Epidermal melanocyte (primary cell): ENCODE results near the gene MPRIP.
A peak's percentile ranks its signal among the peaks of the same experiment; 100 is the strongest.
"Not testable (repeated sequence)": the region's sequence is repeated elsewhere in the genome, so short reads cannot be mapped to it uniquely, and the experiment has no call there.

Source experiments
- DNase-seq: peaks from one replicate; pipeline ENCODE4 v3.0.0; 2011; ENCODE audit warnings: low spot score; ENCODE audit not compliant: insufficient read length

The MPRIP gene

DNA sequence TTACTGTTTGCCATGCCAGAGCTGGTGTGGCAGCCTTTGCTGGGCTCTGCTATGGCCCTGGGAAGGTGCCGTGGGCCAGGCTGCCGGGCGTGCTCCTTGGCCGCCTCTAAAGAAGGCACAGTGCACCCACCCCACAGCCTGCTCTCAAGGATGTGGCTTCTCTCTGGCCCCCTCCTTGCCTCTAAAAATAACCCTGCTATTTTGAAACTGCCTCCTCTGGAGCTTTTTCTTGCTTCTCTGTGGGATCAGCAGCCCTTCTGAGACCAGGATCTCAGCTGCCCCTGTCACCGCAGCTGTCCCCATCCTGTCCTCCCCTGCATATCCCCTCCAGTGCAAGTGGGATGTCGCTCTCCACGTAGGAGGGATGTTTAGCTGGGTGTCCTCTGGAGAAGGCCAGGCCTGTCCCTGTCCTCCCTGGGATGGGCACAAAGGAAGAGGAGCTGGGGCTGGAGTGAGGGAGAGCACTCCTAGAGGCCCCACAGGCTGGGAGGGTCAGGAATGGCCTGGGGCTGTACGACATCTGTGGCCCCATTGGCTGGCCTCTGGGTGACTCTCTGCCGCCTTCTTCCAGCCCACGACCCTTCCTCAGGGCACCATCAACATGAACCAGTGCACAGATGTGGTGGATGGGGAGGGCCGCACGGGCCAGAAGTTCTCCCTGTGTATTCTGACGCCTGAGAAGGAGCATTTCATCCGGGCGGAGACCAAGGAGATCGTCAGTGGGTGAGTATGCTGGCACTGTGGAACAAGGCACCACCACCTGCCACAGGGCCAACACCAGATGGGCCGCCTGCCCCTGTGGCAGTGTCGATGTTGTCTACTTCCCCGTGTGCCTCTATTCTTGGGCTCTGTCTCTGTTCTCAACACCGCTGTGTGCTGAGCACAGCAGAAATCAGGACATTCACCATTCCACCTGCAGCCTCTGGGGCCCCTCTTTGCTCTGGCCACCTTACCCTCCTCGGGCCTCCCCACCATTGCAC, 84.2 kb downstream of the MPRIP start:
- no peak for DNase-seq

DNA sequence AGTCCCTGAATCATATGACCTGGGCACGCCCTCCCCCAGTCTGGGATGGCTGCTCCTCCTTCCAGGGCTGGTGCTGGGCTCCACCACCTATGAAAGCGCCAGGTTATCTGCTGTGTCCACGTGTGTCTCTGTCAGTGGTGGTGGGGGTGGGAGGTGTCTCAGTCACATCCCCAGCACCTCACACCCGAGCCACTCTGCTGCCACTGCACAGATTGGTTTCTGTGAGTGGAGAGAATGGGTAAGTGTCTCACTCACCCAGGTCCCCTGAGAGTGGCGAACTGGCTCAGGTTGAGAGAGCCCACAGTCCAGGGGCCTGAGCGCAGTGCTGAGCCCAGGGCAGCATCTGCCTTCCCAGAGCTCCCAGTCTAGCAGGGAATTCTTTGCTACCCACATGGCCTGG, 84.9 kb downstream of the MPRIP start:
- no peak for DNase-seq

DNA sequence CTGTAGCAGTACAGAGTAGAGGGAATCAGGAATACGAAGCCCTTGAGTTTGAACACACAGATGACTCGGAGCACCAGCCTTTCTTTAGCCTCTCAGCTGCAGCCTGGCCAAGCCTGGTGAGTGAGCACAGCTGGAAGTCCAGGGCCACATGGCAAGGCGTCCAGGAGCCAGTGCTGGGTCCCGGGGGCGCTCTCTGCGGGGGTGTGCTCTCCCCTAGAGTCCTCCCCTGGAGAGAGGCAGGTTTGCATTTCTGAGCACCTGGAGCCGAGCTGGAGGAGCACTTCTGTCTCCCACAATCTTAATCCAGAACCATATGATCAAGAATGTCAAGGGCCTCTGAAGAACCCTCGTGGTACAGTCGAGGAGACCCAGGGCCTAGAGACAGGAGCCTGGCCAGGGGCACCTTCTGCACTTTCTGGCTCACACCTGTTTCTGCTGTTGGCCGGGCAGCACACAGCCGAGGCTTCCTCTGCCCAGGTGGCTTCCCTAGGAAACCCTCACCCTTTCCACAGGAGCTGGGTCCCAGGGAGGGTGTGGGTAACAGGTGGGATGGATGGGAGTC, 85.6 kb downstream of the MPRIP start:
- DNase-seq: no peak

DNA sequence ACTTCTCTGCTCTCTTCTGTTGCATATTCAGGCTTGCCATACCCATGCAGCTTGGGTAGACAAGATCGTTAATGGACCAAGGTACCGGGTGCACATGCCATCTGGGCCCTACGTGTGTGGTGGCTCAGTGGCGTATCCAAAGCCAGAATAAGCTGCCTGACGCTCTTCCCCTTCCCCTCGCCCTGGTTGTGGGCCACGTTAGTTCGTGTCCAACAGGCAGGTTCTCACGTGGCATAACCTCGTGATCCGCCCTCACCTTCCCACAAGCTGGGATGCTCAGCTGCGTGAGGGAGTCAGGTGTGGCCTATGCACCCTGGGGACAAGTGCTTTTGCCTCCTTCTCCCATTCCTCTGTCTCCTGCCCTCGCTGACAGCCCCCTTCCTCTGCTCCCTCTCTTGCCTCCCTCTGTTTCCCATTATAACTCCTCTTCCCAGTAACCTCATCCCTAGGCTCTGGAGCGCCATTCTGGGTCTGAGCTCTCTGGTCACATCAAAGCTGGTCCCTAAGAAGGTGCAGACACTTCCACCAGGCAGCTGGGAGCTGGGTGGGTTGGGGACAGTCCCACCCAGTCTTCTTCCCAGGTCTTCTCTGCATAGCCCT, 86.3 kb downstream of the MPRIP start:
- no peak for DNase-seq

DNA sequence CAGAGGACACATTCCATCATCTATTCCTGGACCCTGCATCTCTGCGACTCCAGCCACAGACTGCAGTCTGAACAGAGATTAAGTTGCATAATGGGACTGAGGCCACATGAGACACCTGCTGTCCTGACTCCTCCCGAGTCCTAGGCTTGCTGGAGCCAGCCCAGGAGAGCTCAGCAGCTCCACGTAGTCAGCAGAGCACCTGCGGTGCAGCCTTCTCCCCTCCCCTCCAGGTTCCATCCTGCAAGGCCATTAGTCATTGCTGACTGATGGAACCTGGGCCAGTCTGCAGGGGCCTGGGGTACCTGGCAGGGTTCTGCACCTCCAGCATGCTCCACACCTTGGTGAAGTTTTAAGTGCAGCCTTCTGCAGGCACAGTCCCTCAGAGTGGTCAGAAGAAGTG, 87.2 kb downstream of the MPRIP start:
- DNase-seq: no peak

DNA sequence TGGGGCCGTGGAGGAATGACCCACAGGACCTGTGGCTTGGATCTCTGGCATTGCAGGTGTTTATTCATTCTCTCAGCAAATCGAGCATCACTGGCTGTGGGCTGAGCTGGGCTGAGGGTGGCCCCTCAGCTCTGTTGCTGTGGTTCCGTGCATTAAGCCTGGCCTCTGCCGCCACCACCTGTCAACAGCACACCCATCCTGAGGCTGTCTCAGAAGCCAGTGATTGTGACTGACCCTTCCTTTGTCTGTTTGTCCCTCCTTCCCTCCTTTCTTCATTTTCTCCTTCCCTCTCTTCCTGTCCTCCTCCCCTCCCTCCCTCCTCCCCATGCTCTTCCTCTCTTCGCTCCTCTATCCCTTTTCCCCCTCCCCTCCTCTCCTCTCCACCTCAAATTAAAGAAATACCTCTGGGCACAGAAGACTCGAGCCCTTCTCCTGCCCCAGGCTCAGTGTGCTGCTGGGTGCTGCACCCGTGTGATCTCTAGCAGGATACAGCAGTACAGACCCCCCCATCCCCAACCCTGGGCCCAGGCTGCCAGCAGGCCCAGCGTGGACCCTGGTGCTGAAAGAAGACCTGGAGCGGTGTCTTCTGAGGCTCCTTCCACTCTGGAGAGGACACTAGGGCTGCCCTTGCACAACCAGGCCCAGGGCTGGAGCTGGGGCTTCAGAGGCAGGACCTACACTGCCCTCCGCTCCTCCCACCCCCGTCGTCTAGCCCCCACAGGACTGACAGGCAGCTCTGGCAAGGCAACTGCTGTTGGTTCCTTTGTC, 88.0 kb downstream of the MPRIP start:
- DNase-seq: no peak

DNA sequence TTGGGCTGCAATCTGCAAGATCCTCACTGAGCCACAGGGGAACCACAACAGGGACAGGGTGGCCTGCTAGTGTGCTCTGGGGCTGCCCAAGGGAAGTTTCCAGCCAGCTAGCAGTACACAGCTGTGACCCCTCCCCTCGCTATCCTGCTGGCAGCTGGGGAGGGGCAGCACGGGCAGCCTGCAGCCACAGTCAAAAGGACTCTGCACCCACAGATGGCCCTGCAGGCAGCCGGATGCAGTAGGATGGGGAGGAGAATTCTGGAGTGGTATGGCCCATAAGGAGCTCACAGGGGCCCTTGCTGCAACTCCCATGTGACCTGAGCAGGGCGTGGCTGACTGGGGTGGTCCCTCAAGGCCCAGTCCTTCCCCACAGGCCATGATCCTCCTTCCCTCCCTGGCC, 89.6 kb downstream of the MPRIP start:
- DNase-seq: no peak

DNA sequence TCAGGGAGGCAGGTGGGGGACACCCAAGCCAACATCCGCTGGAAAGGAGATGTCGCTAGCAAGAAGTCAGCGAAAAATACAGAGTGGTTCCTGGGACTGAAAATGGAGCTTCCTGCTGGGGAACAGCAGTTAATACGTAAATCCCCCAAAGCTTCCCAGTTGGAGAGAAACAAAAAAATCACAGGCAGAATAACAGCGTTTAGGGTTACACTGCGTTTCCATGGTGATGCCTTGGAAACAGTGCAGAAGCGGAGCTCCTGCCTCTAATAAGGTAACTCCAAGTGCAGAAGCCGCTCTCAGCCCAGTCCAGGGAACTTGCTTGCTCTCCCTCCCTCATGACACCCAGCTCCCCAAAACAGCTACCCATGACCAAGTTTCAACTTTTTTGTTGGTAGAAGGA, 90.5 kb downstream of the MPRIP start:
- no peak for DNase-seq

DNA sequence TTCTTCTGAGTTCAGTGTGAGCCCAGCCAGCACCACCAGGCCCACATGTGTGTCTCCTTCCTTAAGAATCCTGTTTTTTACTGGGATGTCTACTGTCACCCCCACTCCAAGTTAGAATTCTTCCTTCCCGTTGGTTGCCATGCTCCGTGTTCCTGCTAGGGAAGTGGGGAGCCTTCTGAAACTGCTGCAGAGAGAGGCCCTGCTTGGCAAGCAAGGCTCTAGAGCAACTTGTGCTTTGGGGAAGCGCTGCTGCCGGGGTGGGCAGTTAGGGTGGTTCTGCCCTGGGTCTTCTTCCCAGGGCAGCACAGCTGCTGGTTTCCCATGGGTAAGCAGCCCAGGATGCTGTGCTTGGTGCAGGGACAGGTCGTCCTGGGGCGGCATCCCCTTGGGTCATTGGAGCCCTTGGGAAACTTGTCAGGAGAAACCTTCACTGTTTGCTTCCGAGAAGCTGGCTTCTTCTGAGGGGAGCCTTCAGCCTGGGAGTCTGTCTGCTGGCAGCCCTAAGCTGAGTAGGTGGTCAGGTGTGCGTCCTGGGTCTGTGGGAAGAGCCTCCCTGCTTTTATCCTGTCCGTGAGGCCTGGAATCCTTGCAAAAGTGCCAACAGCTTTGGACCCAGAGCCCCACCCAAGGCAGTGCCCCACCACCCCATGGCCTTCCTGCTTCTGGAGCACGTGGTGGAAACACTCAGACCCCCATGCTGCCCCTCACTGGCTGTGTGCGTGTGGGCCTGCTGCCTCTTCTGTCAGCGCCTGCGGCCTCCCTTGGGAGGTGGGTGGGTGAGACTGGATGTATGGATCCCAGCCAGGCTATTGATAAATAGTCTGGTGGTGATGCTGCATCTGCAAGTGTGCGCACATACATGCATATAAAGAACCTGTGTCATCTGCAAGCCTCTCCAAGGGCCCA, 92.0 kb downstream of the MPRIP start:
- DNase-seq: no peak

DNA sequence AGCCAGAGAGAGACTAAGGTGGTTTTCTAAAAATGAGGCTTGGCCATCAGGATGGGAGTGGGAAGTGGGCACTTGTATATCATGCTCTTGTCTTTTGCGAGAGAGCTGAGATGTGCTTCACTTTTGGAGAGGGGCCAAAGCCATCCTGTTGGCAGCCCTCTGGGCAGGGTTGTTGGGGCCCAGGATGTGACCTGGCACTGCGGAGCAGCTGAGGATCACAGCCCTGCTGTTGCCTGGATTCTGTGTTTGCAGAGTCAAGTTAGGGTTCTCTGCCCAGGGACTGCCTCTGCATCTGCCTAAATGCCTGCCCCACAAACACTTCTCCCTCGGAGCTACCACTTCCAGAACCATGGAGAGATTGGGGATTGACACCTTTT, 92.7 kb downstream of the MPRIP start:
- no peak for DNase-seq

DNA sequence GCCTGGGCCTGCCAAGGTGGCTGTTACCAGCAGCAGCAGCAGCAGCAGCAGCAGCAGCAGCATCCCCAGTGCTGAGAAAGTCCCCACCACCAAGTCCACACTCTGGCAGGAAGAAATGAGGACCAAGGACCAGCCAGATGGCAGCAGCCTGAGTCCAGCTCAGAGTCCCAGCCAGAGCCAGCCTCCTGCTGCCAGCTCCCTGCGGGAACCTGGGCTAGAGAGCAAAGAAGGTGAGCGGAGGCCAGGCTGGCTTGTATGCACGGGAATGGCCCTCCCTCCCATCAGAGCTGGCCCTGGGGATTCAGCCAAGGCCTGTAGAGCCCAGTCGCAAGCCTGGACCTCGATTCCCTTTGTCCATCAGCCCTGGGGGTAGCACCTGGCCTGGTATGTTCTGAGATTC, 94.0 kb downstream of the MPRIP start:
- DNase-seq: not testable (repeated sequence)

DNA sequence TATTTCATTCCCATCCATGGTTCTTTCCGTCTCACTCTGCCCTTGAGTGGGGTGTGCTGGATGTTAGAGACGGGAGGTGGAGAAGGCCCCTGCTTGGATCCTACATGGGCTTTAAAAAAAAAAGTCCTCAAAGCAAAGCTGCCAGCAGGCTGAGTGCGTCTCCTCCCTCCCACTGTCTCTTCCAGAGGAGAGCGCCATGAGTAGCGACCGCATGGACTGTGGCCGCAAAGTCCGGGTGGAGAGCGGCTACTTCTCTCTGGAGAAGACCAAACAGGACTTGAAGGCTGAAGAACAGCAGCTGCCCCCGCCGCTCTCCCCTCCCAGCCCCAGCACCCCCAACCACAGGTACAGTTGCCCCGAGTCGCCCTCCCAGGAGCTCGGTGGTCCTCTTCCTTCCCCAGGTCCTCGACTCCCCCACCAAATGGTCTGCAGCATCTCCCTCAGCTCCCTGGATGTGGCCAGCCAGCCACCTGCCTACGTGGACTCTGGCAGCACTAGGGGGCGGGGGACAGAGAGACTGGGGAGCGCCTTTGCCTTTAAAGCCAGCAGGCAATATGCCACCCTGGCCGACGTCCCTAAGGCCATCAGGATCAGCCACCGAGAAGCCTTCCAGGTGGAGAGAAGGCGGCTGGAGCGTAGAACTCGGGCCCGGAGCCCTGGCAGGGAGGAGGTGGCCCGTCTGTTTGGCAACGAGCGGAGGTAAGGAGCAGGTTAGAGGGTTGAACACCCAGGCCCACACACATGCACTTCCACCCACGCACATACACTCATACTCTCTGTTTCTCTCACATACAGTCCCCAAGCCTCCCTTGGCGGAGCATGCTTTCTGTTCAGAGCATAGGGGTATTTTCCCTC, 95.7 kb downstream of the MPRIP start:
- no peak for DNase-seq

DNA sequence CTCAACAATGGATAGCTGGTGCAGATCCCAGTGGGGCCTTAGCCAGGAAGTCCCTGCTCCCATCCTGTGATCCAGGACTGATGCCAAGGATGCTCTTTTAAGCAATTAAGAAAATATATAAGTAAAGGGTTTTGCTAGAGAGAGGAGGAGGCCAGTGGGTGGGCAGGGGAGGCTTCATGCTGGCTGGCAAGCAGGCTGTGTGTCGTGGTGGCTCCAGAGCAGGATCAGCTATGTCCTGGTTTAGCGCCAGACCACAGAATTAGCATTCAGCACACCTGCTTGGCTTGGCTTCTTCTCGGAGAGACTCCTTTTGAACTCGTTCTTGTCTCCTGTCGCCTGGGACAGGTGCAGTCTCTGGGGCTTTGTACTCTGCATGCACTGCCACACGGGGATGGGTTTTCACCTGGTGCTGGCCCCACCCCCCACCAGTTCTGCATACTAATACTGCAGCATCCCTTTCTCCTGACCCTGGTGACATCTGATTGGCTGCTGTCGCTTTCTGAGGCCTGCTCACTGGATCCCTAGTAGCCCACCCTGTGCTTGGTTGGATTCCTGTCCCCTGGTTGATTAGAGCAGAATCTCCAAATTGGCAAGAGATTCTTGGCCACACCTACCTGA, 97.8 kb downstream of the MPRIP start:
- DNase-seq: no peak

DNA sequence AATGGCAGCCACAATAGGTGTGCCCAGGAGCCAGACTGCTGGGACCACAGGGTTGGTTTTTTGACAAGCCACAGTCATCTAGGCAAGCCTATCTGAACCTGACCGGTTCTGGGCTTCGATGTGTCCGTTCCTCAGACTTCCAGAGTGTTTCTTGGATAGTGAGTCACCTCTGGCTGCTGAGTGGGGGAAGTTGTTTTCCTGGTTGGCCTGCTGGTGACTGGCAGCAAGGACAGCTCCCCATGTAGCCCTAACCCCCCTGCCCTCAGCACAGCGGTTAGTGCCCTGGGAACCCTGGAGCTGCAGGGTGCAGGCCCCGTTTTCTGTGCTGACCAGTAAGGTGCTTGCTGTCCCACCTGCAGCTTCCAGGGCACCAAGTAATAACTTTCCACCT, 98.3 kb downstream of the MPRIP start:
- no peak for DNase-seq

DNA sequence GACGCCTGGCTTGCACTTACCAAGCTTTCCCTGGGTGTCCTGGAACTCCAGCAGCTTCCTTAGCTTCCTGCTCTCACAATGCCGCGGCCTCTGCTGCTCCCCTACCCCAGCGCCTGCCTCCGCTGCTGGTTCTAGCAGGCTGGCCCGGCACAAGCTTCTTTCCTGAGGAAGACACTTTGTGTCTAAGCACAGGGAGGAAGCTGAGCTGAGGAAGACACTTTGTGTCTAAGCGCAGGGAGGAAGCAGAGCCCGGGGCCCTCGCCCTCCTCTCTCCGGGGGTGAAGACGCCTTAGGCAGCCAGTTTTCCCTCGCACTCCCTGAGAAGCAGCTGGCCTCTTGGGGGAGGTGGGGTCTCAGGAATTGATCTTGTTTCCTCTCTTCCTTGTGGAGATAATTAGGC, 99.0 kb downstream of the MPRIP start:
- DNase-seq: no peak

DNA sequence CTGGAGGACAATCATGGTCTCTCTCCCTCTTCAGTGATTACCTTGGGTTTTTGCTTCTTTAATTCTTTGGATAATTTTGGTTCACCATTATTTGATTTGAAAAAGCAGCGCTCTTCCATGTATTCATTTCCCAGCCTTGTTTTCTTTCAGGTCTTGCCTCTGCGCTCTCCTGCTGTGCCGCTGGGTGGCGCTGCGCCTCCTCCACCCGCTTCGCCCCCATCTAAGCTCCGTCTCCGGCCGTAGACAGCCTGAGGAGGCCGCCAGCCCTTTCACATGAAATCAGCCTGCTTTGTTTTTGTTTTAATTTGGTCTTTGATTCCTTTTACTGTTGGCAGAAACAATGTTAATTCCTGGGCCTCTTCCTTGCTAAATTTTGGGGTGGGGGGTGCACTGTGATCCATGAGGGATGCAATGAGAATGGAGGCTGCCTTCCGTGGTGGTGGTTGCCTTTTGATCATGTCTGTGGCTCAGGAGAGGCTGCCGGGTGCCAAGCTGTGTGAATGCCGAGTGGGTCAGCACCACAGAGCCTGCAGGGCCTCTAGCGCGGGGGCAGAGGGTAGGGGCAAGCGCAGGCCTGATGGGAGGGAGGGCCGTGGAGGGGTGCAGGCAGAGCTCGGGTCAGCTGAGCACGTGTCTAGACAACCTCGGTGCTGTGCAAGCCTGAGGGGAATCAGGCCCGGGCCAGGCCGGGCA, 99.7 kb downstream of the MPRIP start:
- DNase-seq: peak; percentile 63

DNA sequence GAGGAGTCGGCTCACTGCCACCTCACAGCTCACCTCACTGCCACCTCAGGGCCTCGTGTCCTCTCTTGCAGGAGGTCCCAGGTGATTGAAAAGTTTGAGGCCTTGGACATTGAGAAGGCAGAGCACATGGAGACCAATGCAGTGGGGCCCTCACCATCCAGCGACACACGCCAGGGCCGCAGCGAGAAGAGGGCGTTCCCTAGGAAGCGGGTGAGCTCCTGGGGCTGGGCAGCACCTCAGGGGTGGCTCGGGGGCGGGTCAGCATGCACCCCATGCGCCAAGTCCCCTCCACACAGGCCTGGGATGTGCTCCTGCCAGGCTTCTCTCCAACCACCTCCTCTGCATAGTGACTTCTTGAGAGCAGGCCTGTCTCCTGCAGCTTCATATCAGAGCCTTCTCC, 100.3 kb downstream of the MPRIP start:
- DNase-seq: no peak

DNA sequence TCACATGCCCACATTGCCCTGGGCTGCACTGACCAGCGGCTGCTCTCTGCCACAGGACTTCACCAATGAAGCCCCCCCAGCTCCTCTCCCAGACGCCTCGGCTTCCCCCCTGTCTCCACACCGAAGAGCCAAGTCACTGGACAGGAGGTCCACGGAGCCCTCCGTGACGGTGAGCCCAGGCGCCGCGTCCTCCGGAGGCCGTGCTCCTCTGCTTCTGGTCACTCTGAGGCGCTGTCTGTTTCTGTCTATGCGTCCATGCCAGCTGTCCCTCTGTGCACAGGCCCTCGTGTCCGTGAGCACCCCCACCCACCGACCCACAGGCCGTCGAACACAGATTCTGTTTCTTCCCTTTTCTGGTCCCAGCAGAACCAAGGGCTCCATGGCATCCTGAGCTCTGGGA, 101.2 kb downstream of the MPRIP start:
- DNase-seq: no peak

DNA sequence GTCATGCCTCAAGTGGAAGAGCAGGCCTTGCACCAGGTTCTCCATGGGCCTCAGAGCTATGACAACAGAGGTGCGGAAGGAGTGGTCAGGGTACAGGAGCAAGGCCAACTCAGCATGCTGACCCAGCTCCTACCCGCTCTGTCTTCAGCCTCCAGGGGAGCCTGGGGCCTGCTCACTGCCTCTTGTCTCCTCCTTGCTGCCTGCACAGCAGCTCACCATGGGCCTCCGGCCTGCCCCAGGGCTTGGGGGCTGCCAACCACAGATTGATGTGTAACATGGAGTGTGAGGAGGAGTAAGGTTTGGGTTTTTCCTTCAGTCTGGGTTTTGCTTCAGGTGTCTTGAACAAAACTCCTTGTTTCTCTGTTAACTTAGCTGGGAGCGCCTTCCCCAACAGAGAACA, 101.8 kb downstream of the MPRIP start:
- DNase-seq: no peak
